OCI-LY3 (cell line): ENCODE data around the gene OARD1.

Experiments used
- H2AFZ ChIP-seq: fragments of 200-600, 300-600 bp; shearing (Covaris generic); 2 replicates; pipeline ENCODE4 v1.6.0; 2014; ENCODE audit warnings: antibody characterized with exemption, low read depth, low read length
- H3K27ac ChIP-seq: fragments of 200-600, 300-600 bp; sonication (generic); 2 replicates; pipeline ENCODE4 v1.5.1; 2014; ENCODE audit warnings: mild to moderate bottlenecking, low read length, moderate library complexity, mixed read lengths
- H3K27me3 ChIP-seq: fragments of 200-600, 300-600 bp; sonication (generic); 2 replicates; pipeline ENCODE4 v1.6.1; 2014; ENCODE audit warnings: low read depth, low read length, mixed read lengths
- H3K36me3 ChIP-seq: fragments of 200-600, 300-600 bp; sonication (generic); replicated peaks from 2 replicates; pipeline ENCODE3; 2014; ENCODE audit warnings: low read depth, low read length, mixed read lengths
- H3K4me1 ChIP-seq: fragments of 300-600, 200-600 bp; sonication (generic); 2 replicates; pipeline ENCODE4 v1.6.1; 2014; ENCODE audit warnings: low read length, mixed read lengths
- H3K4me2 ChIP-seq: fragments of 200-600, 300-600 bp; sonication (generic); 2 replicates; pipeline ENCODE4 v1.6.1; 2014; ENCODE audit warnings: low read length, mixed read lengths
- H3K4me3 ChIP-seq: fragments of 300-600, 200-600 bp; sonication (generic); 2 replicates; pipeline ENCODE4 v1.5.1; 2014; ENCODE audit warnings: antibody characterized with exemption, mild to moderate bottlenecking, low read length, moderate library complexity
- H3K79me2 ChIP-seq: fragments of 300-600, 200-600 bp; shearing (Covaris generic); 2 replicates; pipeline ENCODE4 v1.6.1; 2014; ENCODE audit warnings: mild to moderate bottlenecking, low read length, mixed read lengths
- H3K9ac ChIP-seq: fragments of 300-600, 200-600 bp; shearing (Covaris generic); 2 replicates; pipeline ENCODE4 v1.6.0; 2014; ENCODE audit warnings: mild to moderate bottlenecking, low read length, moderate library complexity
- H3K9me3 ChIP-seq: fragments of 200-600, 300-600 bp; shearing (Covaris generic); 2 replicates; pipeline ENCODE4 v1.6.1; 2014; ENCODE audit warnings: low read length, mixed read lengths; ENCODE audit not compliant: insufficient read depth
- H4K20me1 ChIP-seq: fragments of 200-600, 300-600 bp; sonication (generic); 2 replicates; pipeline ENCODE4 v1.6.1; 2016; ENCODE audit warnings: low read length, mixed read lengths; ENCODE audit not compliant: insufficient read depth
- EZH2phosphoT487 ChIP-seq: fragments of 200-600 bp; shearing (Covaris generic); IDR thresholded peaks from 2 replicates; pipeline ENCODE4 v1.6.1; 2018; ENCODE audit warnings: antibody characterized with exemption, mixed run types, low read depth
- TF ChIP-seq, protein P1 (sequence below): fragments of 200-600, 300-600 bp; sonication (generic); IDR thresholded peaks from 2 replicates; pipeline ENCODE4 v1.5.1; 2014; ENCODE audit warnings: antibody characterized with exemption, low read length, low read depth

Gene OARD1

DNA sequence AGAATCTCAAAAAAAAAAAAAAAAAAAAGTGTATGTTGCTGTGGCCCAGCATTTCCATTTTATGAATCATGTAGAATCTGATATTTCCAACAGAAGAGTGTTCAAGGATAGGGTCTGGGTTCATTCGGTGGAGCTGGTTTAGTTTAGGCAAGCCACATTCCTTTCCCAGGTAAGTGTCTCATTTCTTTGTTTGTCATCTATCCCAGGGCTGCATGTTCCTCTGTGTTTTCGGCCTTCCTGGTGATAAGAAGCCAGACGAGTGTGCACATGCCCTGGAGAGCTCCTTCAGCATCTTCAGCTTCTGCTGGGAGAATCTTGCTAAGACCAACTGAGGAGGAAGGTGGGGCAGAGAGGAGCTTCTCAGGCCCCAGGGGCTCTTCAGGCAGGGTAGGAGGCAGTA is 38.9 kb upstream of the OARD1 start:
- no peak overlapping the region for H2AFZ ChIP-seq
- no peak overlapping the region for H3K9ac ChIP-seq
- TF ChIP-seq, protein P1, sequence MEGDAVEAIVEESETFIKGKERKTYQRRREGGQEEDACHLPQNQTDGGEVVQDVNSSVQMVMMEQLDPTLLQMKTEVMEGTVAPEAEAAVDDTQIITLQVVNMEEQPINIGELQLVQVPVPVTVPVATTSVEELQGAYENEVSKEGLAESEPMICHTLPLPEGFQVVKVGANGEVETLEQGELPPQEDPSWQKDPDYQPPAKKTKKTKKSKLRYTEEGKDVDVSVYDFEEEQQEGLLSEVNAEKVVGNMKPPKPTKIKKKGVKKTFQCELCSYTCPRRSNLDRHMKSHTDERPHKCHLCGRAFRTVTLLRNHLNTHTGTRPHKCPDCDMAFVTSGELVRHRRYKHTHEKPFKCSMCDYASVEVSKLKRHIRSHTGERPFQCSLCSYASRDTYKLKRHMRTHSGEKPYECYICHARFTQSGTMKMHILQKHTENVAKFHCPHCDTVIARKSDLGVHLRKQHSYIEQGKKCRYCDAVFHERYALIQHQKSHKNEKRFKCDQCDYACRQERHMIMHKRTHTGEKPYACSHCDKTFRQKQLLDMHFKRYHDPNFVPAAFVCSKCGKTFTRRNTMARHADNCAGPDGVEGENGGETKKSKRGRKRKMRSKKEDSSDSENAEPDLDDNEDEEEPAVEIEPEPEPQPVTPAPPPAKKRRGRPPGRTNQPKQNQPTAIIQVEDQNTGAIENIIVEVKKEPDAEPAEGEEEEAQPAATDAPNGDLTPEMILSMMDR: no peak
- no peak for TF ChIP-seq EZH2phosphoT487
- H3K4me2 ChIP-seq: no peak overlapping the region
- H3K27me3 ChIP-seq: no peaks in the 10 kb centered on the region
- H3K36me3 ChIP-seq: no peaks in the 10 kb centered on the region
- H3K4me1 ChIP-seq: no peaks in the 10 kb centered on the region
- H3K27ac ChIP-seq: no peak overlapping the region
- H3K79me2 ChIP-seq: no peaks in the 10 kb centered on the region
- H4K20me1 ChIP-seq: no peaks in the 10 kb centered on the region
- no peaks in the 10 kb centered on the region for H3K9me3 ChIP-seq
- H3K4me3 ChIP-seq: no peak overlapping the region

- Histone ChIP-seq H3K4me3 (no peak overlapping the region), H3K9me3 (no peaks in the 10 kb centered on the region), H3K4me2 (no peak overlapping the region), H3K27me3 (no peaks in the 10 kb centered on the region), H3K36me3 (peaks cover 23% of the 10 kb centered on the region), H4K20me1 (no peaks in the 10 kb centered on the region), H3K27ac (no peak overlapping the region), H2AFZ (no peak overlapping the region), H3K9ac (no peak overlapping the region), H3K79me2 (no peaks in the 10 kb centered on the region), H3K4me1 (peaks cover 6% of the 10 kb centered on the region)
- TF ChIP-seq, protein P1: no peak
- no peak for TF ChIP-seq EZH2phosphoT487
These were observed 31.7 kb upstream of the OARD1 start for GRCh38 chr6:41103847-41104246.

DNA sequence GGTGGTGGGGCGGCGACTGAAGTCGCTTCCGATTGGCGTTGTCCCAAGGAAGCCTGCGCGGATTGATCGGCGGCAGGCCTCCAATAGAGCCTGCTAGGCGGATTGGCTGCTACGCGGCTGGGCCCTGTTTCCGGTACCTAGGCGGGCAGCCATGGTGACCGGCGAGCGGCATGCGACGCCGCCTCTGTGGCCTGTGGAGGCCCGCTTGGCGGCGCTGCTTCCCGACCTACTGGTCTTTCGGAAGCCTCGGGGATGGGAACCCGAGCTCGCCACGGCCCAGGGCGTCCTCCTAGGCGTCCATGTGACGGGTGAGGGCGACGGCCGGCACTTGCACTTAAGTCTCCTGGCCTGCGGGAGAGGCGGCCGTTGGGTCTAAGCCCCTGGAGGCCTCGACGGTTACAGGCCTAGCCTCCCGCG is 28.7 kb upstream of the OARD1 start:
- H3K9ac ChIP-seq: no peak overlapping the region
- H3K36me3 ChIP-seq: peaks cover 53% of the 10 kb centered on the region
- H3K9me3 ChIP-seq: no peaks in the 10 kb centered on the region
- no peaks in the 10 kb centered on the region for H3K79me2 ChIP-seq
- H3K27me3 ChIP-seq: no peaks in the 10 kb centered on the region
- no peaks in the 10 kb centered on the region for H4K20me1 ChIP-seq
- TF ChIP-seq, protein P1: no peak
- no peak for TF ChIP-seq EZH2phosphoT487
- peaks cover 6% of the 10 kb centered on the region for H3K4me1 ChIP-seq
- no peak overlapping the region for H3K27ac ChIP-seq
- H3K4me2 ChIP-seq: no peak overlapping the region
- no peak overlapping the region for H3K4me3 ChIP-seq
- no peak overlapping the region for H2AFZ ChIP-seq

DNA sequence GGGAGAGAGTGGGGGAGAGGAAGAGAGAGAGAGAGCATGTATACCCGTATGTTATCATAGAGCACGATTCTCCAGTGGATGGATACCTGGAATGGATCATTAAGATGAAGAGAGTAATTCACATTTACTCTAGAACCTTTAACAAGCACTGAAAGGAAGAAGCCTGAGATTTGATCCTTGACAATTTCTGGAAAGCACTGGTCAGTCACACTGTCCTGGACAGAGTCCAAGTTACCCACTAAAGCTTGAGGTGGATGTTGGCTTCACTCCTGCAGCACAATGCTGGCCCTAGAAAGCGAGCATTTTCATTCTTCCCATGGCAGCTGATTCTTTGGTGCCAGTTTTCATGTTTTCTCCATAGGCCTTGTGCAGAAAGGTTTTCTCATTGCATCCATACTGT is 26.2 kb upstream of the OARD1 start:
- no peak overlapping the region for H3K27ac ChIP-seq
- no peak overlapping the region for H2AFZ ChIP-seq
- H3K4me3 ChIP-seq: no peak overlapping the region
- TF ChIP-seq EZH2phosphoT487: no peak
- TF ChIP-seq, protein P1: no peak
- H3K4me2 ChIP-seq: no peak overlapping the region
- H3K36me3 ChIP-seq: peaks cover 74% of the 10 kb centered on the region
- H3K9ac ChIP-seq: no peak overlapping the region
- no peaks in the 10 kb centered on the region for H3K9me3 ChIP-seq
- no peaks in the 10 kb centered on the region for H3K27me3 ChIP-seq
- H3K4me1 ChIP-seq: no peaks in the 10 kb centered on the region
- H3K79me2 ChIP-seq: no peaks in the 10 kb centered on the region
- H4K20me1 ChIP-seq: no peaks in the 10 kb centered on the region
